Loucy (cell line): ENCODE results near the gene POU5F1.

ENCODE experiments used
- CTCF ChIP-seq: fragments of 200-600 bp; sonication (generic); conservative IDR thresholded peaks from 2 replicates; pipeline ENCODE4 v1.5.1; 2014; ENCODE audit warnings: mild to moderate bottlenecking, antibody characterized with exemption, low read length
- EZH2phosphoT487 ChIP-seq: fragments of 200-600 bp; IDR thresholded peaks from 2 replicates; pipeline ENCODE4 v1.6.1; 2018; ENCODE audit warnings: antibody characterized with exemption, mild to moderate bottlenecking, moderate library complexity, borderline replicate concordance

- TF ChIP-seq CTCF (no peak), EZH2phosphoT487 (no peak)
Observed at GRCh38 chr6:31174378-31174777, 3.9 kb upstream of the POU5F1 start.
